Ascending aorta (tissue), 2 donors: Measurements from ENCODE around the gene TSG101. TPM values are rescaled to one million over a fixed set of nuclear protein-coding genes. Genes with fewer than 3 reads are reported as not detected.

Experiments used
- DNase-seq, 2 donors: peaks; one replicate each; pipeline ENCODE4 v3.0.0-alpha.2; 2019; ENCODE audit warnings: low spot score in 2 of 2
- H3K27ac ChIP-seq, 2 donors: fragments of 200-600 bp; sonication (generic); one replicate each; pipeline ENCODE4 v1.5.1; 2016 to 2017; ENCODE audit warnings: mild to moderate bottlenecking in 1 of 2
- H3K27me3 ChIP-seq: fragments of 200-600 bp; sonication (generic); one replicate; pipeline ENCODE4 v1.5.1; 2017
- H3K36me3 ChIP-seq, 2 donors: fragments of 200-600 bp; sonication (generic); one replicate each; pipeline ENCODE4 v1.5.1; 2016
- H3K4me1 ChIP-seq, 2 donors: fragments of 200-600 bp; sonication (generic); one replicate each; pipeline ENCODE4 v1.5.1; 2016 to 2017; ENCODE audit warnings: mild to moderate bottlenecking in 1 of 2
- H3K4me3 ChIP-seq, 2 donors: fragments of 200-600 bp; sonication (generic); one replicate each; pipeline ENCODE4 v1.5.1; 2016 to 2017; ENCODE audit warnings: mild to moderate bottlenecking in 1 of 2
- H3K9me3 ChIP-seq, 2 donors: fragments of 200-600 bp; sonication (generic); one replicate each; pipeline ENCODE4 v1.5.1; 2016
- CTCF ChIP-seq, 3 experiments: fragments of 200-600 bp in 2 of 3; fragments of 450-650 bp in 1 of 3; sonication (generic) in 2 of 3; IDR thresholded peaks; one replicate each; pipeline ENCODE4 v1.5.1; 2016 to 2019; ENCODE audit warnings: antibody characterized with exemption in 3 of 3, mild to moderate bottlenecking in 1 of 3, moderate library complexity in 1 of 3
- intact Hi-C: fragments of 100-400 bp; cut with DNase I; formaldehyde crosslinking; loops from one replicate; pipeline ENCODE4 v1.15.1; 2023
- total RNA-seq: library from RNA; depleted of rRNA; stranded (reverse); fragments of >200 nt; gene quantifications from one replicate; pipeline ENCODE4 v1.1.0, GENCODE V29; 2016

TSG101 gene
- total RNA-seq, 1 donor from 2014 or later: 20.3 TPM

- DNase-seq: no peak
- no peaks in the 10 kb centered on the region for H3K9me3 ChIP-seq
- H3K4me1 ChIP-seq: no peaks in the 10 kb centered on the region
- H3K4me3 ChIP-seq: no peak overlapping the region
- H3K27me3 ChIP-seq: no peaks in the 10 kb centered on the region
- no peaks in the 10 kb centered on the region for H3K36me3 ChIP-seq
- no peak for TF ChIP-seq CTCF (IDR thresholded peaks at IDR 0.05)
- no peak overlapping the region for H3K27ac ChIP-seq
- intact Hi-C loops: no loop called here
Observed at GRCh38 chr11:18452927-18453326, 73.8 kb downstream of the TSG101 start.

GRCh38 chr11:18449251-18449650, 77.5 kb downstream of the TSG101 start:
- no peaks in the 10 kb centered on the region for H3K36me3 ChIP-seq
- no peak overlapping the region for H3K4me3 ChIP-seq
- DNase-seq: no peak
- H3K4me1 ChIP-seq: no peaks in the 10 kb centered on the region
- H3K27me3 ChIP-seq: no peaks in the 10 kb centered on the region
- intact Hi-C loops: no loop called here
- no peaks in the 10 kb centered on the region for H3K9me3 ChIP-seq
- no peak for TF ChIP-seq CTCF (IDR thresholded peaks at IDR 0.05)
- no peak overlapping the region for H3K27ac ChIP-seq

DNA sequence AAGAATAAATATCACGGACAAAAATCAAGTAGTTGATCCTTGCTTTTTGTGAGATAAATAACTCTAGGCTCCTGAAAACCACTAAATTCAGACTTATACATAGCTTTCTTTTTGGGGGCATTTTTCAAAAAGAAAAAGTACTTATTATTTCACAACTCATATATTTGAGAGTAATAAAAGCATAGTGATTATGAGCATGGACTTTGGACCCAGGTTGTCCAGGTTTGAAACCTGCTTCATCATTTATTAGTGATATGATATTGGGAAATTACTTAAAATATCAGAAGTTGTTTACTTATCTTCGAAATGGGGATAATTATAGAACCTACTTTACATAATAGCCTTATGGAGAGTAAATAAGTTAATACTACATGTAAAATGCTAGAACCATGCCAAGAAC, 88.1 kb downstream of the TSG101 start:
- no peaks in the 10 kb centered on the region for H3K27me3 ChIP-seq
- intact Hi-C loops: no loop called here

More for the DNA sequence above, 88.1 kb downstream of the TSG101 start:
- Histone ChIP-seq H3K4me3 (no peak overlapping the region), H3K27ac (no peak overlapping the region), H3K36me3 (no peaks in the 10 kb centered on the region), H3K9me3 (no peaks in the 10 kb centered on the region), H3K4me1 (no peaks in the 10 kb centered on the region)
- DNase-seq: no peak
- TF ChIP-seq CTCF (IDR thresholded peaks at IDR 0.05): no peak

Other genes with a start within 250 kb of the TSG101 start
- gene HPS5, start 204.8 kb downstream of the TSG101 start, total RNA-seq: 31.7 TPM
- 33.7 TPM for gene GTF2H1, start 204.4 kb downstream of the TSG101 start, total RNA-seq
- 422 TPM for gene LDHA, start 132.4 kb downstream of the TSG101 start, total RNA-seq
- gene LDHC, start 114.6 kb downstream of the TSG101 start, total RNA-seq: not detected
- not detected for gene LDHAL6A, start 71.1 kb downstream of the TSG101 start, total RNA-seq
- 10.1 TPM for gene UEVLD, start 61.8 kb upstream of the TSG101 start, total RNA-seq
- not detected for gene MISFA, start 72.8 kb upstream of the TSG101 start, total RNA-seq
- gene SPTY2D1, start 107.4 kb upstream of the TSG101 start, total RNA-seq: 7.8 TPM
- gene TMEM86A, start 171.8 kb upstream of the TSG101 start, total RNA-seq: 4.8 TPM
- not detected for gene IGSF22, start 199.2 kb upstream of the TSG101 start, total RNA-seq